ENCODE measurements around the gene TUSC1.
"Not testable (repeated sequence)": the region's sequence is repeated elsewhere in the genome, so short reads cannot be mapped to it uniquely, and the experiment has no call there.

Gene TUSC1

DNA sequence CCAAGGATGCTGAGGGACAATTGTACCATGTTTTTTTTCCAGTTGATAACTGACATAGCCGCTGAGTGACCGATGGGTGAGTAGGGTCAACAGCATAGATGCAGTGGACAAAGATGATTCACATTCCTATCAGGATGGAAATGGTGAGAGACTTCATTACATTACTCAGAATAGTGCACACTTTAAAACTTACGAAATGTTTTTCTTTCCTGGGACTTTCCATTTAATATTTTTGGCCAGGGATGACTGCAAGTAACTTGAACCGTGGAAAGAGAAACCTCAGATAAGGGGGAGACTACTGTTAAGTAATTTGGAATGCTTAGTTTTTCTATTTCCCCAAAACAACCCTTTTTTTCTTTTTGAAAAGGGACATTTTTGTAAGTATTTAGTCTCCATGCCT is 3.0 kb upstream of the TUSC1 start:
- TF ChIP-seq, protein P1, sequence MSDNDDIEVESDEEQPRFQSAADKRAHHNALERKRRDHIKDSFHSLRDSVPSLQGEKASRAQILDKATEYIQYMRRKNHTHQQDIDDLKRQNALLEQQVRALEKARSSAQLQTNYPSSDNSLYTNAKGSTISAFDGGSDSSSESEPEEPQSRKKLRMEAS (IDR thresholded peaks at IDR 0.05; ENCODE audit: low read depth, low read length), result no peak
- TF ChIP-seq POLR2A (IDR thresholded peaks at IDR 0.05; ENCODE audit: extremely low read depth, insufficient read length) (no peak), MYC (IDR thresholded peaks at IDR 0.05; ENCODE audit: low read depth, low read length) (no peak)
- TF ChIP-seq, protein P2, sequence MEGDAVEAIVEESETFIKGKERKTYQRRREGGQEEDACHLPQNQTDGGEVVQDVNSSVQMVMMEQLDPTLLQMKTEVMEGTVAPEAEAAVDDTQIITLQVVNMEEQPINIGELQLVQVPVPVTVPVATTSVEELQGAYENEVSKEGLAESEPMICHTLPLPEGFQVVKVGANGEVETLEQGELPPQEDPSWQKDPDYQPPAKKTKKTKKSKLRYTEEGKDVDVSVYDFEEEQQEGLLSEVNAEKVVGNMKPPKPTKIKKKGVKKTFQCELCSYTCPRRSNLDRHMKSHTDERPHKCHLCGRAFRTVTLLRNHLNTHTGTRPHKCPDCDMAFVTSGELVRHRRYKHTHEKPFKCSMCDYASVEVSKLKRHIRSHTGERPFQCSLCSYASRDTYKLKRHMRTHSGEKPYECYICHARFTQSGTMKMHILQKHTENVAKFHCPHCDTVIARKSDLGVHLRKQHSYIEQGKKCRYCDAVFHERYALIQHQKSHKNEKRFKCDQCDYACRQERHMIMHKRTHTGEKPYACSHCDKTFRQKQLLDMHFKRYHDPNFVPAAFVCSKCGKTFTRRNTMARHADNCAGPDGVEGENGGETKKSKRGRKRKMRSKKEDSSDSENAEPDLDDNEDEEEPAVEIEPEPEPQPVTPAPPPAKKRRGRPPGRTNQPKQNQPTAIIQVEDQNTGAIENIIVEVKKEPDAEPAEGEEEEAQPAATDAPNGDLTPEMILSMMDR (IDR thresholded peaks at IDR 0.05; ENCODE audit: low read depth, low read length), result no peak
- no peak for DNase-seq (ENCODE audit: low read depth)
- H3K4me3 ChIP-seq (ENCODE audit: low read depth, low read length), result no peak overlapping the region

DNA sequence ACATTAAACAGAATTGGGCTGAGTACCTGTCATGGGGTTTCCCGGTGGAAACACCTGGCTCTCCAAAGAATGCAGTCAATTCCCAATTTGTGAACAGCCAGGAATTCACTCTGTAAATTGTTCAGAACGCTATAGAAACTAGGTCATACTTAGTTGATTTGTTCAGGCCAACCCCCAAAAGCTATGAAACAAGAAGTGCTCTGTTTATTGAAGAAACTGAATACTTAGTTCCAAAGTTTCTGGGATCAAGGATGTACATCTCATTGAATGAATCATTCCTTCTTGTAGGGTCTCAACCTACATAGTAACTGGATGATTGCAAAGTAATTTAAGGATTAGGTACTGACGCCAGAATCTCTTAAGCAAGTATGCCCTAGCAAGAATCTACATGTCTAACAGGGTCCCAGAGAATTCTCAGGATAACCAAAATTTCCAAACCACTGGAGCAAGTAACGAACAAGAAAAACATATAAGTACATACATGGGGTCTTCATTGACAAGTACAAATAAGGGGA is 659 bp upstream of the TUSC1 start:
- no peak for DNase-seq (ENCODE audit: low read depth)
- TF ChIP-seq, protein P1 (IDR thresholded peaks at IDR 0.05; ENCODE audit: low read depth, low read length), result no peak
- TF ChIP-seq, protein P2 (IDR thresholded peaks at IDR 0.05; ENCODE audit: low read depth, low read length), result no peak
- TF ChIP-seq MYC (IDR thresholded peaks at IDR 0.05; ENCODE audit: low read depth, low read length) (no peak), POLR2A (IDR thresholded peaks at IDR 0.05; ENCODE audit: extremely low read depth, insufficient read length) (no peak)
- H3K4me3 ChIP-seq (ENCODE audit: low read depth, low read length), result no peak overlapping the region

DNA sequence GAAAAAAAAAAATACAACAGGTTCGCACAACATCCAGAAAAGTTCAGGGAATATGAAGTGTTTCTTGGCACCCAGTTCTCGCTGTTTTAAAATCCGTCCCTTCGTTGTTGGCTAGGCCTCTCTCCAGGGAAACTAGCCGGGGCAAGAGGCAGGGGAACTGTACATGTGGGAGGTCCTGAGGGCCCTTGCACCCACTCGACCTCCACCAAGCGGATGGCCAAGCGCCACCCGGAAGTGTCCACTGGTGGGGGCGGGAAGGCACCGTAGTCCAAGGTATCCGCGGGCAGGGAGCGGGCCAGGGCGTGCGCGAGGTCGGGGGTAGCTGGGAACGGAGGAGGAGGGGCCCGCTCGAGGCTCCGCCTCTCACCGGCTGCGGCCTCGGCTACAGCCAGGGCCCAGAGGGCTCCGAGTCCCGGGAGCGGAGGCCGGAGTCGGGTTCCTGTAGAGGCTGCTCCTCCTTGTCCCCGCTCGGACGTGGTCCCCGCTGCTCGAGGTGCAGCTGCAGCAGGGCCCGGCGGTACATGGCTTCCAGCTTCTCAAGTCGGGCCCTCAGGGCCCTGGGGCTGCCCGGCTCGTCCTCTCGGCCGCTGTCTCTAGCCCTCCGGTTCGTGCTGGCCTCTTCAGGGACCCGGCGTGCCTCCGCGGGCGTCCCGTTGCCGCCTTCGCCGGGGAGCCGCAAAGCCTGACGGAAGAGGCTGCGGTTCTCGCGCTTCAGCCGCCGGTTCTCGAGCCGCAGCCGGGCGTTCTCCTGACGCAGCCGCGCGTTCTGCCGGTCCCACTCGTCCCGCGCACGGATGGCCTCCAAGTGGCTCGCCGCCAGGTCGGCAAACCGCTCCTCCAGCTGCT is 720 bp downstream of the TUSC1 start:
- no peak for DNase-seq (ENCODE audit: low read depth)
- H3K4me3 ChIP-seq (ENCODE audit: low read depth, low read length), result no peak overlapping the region
- TF ChIP-seq POLR2A (IDR thresholded peaks at IDR 0.05; ENCODE audit: extremely low read depth, insufficient read length) (no peak), MYC (IDR thresholded peaks at IDR 0.05; ENCODE audit: low read depth, low read length) (no peak)
- TF ChIP-seq, protein P2 (IDR thresholded peaks at IDR 0.05; ENCODE audit: low read depth, low read length), result no peak
- TF ChIP-seq, protein P1 (IDR thresholded peaks at IDR 0.05; ENCODE audit: low read depth, low read length), result no peak

DNA sequence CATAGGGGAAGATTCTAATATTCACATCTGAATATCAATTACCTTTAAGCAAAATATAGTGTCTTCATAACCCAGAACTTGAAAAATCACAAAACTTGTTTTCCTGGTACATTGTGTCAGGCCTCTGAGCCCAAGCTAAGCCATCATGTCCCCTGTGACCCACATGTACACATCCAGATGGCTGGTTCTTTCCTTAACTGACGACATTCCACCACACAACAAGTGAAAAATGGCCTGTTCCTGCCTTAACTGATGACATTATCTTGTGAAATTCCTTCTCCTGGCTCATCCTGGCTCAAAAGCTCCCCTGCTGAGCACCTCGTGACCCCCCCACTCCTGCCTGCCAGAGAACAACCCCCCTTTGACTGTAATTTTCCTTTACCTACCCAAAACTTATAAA is 2.4 kb downstream of the TUSC1 start:
- not testable (repeated sequence) for H3K4me3 ChIP-seq (ENCODE audit: low read depth, low read length); DNase-seq (ENCODE audit: low read depth)

DNA sequence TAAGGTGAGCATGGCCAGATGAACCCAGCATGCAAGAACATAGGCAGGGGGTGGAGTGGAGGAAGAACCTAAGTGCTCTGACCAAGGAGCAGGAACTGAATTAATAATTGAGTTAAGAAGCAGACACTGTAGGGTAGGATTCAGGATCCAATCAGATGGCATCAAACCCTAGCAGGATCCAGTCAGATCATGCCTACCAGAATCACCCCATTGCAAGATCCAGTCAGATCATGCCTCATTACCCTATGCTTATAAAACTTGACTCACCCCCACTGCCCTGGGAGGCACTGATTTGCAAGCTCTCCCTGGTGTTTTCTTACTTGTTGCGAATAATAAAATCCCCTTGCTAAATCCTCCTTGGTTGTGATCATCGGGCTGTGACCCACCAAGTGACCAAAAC is 19.7 kb downstream of the TUSC1 start:
- no peak for DNase-seq (ENCODE audit: low read depth)
- TF ChIP-seq, protein P1 (IDR thresholded peaks at IDR 0.05; ENCODE audit: low read depth, low read length), result no peak
- no peak for TF ChIP-seq MYC (IDR thresholded peaks at IDR 0.05; ENCODE audit: low read depth, low read length)
- TF ChIP-seq, protein P2 (IDR thresholded peaks at IDR 0.05; ENCODE audit: low read depth, low read length), result no peak
- no peak overlapping the region for H3K4me3 ChIP-seq (ENCODE audit: low read depth, low read length)

DNA sequence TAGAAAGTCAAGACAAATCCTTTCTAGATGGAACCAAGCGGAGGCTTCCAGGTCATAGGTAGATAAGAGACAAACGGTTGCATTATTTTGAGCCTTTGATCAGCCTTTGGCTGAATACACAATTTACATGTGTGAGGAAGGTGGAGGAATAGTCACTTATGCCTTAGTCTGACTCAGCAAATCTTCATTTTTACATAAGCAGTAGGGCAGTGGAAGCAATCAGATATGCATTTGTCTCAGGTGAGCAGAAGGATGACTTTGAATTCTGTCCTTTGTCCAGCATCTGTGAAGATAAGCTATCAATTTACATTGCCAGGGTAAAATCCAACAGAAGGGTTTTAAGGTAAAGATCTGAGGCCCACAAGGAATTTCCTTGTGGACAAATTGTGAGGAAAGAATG is 23.8 kb downstream of the TUSC1 start:
- no peak for TF ChIP-seq POLR2A (IDR thresholded peaks at IDR 0.05; ENCODE audit: extremely low read depth, insufficient read length)
- TF ChIP-seq, protein P2 (IDR thresholded peaks at IDR 0.05; ENCODE audit: low read depth, low read length), result no peak
- TF ChIP-seq, protein P1 (IDR thresholded peaks at IDR 0.05; ENCODE audit: low read depth, low read length), result no peak
- no peak for TF ChIP-seq MYC (IDR thresholded peaks at IDR 0.05; ENCODE audit: low read depth, low read length)
- H3K4me3 ChIP-seq (ENCODE audit: low read depth, low read length), result no peak overlapping the region
- no peak for DNase-seq (ENCODE audit: low read depth)

All from NB4 (cell line).